NOMO-1 treated with dmso at 0.1 percent for 144 hours (cell line): Measurements from ENCODE around the gene WWOX.

Source experiments
- DNase-seq: peaks from one replicate; lab custom pipeline; 2025; ENCODE audit not compliant: unreplicated experiment; lab: John Stamatoyannopoulos, UW

Gene WWOX

DNA sequence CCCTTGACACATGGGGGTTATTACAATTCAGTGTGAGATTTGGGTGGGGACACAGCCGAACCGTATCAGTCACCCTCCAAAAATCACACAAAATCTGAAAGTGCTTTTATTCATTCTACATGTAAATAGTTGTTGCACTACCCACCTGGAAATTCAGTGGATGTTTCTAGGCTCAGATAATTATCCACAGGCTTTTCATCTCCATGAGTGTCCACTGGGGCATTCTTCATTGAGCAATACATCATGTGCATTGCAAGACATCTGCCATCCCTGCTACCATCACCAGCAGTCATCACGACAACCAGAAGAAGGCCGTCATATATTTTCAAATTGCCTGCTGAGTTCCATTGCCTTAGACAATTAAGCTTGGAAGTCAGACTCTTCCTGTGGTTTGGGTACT lies 330.8 kb downstream of the WWOX start:
- no peak for DNase-seq

DNA sequence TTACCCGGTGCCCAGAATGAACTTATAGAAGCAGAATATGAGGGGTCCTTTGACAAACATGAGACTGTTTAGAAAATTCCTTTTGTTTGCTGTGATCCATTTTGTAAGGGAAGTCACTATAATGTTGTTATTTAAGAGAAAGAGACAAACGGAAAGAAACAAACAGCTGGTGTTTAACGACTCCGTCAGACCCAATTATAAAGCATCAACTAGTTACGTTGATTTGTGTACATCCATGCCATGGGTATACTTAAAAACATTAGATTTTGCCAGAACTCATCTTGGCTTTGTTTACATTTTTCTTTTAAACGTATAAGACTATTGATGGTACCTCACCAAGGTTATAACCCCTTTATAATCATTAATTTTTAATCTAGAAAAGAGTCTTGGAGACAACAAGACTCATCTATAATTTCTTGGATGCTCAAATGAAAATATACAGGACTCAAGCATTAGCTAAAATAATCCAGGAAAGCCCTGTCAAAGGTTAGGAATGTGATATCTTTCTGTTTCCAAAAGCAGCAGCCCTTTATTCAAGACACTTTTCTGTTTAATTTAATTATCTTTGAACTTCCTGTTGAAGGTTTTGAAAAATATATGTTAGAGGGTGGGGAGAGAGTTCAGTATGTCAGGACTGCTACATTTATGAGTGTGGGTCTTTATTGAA lies 331.7 kb downstream of the WWOX start:
- DNase-seq, result no peak

DNA sequence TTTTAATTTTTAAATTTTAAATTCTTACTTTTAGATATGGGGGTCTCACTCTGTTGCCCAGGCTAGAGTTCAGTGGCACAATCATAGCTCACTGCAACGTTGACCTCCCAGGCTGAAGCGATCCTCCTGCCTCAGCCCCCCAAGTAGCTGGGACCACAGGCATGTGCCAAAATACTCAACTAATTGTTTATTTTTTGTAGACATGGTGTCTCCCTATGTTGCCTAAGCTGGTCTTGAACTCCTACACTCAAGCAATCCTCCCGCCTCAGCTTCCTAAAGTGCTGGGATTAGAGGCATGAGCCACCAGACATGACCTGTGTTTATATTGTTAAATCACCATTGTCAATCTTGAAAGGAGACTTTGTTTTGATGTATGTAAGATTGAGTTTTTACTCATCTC lies 332.2 kb downstream of the WWOX start:
- no peak for DNase-seq

DNA sequence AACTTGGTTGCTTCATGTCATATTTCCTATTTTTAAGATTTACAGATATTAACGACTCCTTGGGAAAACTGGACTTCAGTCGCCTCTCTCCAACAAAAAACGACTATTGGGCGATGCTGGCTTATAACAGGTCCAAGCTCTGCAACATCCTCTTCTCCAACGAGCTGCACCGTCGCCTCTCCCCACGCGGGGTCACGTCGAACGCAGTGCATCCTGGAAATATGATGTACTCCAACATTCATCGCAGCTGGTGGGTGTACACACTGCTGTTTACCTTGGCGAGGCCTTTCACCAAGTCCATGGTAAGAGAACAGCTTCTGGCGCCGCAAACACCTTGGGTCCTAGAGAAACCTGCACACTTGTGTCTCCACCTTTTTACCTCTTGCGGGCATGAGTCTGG lies 333.0 kb downstream of the WWOX start:
- no peak for DNase-seq

DNA sequence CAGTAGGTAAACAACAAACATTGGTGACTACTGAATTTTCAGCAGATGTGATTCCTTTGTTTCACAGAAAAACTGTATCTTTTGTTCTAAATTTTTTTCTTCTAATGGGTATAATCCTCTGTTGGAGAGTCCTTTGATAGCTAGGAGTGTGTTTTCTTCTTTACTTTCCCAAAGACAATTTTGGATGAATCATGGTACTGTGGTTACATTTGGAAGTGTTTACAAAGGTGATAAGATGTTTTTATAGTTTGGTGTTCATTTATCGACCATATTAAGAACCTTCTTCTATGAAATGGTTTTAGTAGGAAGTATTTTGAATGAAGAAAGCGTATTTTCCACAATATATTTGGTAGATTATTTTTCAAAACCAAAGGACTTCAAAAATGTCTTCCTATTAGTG lies 333.7 kb downstream of the WWOX start:
- no peak for DNase-seq

DNA sequence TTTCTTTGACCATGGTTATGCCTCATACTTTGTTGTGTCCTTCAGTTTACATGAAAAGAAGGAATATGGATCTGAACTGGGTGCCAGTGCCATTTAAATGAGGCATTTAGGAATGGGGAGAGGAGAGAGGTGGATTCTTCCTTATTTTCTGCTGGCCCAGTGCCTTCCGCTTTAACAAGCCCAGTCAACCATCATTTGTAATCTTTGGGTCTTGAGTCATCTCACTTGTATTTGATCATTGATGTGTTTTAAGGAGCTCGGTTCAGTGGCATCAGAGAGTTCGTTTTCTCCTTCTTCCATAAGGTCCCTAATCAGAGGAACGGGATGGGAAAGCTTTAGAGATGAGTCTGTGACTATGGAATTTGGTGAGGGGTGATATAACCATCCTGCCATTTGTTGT lies 334.9 kb downstream of the WWOX start:
- no peak for DNase-seq

DNA sequence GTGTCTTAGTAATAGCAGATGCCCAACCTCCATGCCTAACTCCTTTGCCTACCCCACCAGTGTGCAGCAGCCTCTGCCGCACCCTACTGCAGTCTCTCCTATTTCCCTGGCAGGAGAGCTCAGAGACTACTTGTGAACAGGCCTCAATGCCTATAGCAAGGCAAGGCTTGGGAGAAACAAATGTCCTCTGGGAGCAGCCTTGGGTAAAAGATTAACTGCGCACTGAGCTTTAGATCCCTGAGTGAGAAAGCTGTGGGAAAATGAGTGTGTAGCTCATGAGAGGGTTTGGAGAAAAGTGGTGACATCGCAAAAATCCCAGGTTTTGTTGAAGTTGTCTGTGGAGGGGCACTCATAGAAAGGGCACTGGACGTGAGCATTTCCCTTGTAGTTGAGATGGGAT lies 335.8 kb downstream of the WWOX start:
- no peak for DNase-seq

DNA sequence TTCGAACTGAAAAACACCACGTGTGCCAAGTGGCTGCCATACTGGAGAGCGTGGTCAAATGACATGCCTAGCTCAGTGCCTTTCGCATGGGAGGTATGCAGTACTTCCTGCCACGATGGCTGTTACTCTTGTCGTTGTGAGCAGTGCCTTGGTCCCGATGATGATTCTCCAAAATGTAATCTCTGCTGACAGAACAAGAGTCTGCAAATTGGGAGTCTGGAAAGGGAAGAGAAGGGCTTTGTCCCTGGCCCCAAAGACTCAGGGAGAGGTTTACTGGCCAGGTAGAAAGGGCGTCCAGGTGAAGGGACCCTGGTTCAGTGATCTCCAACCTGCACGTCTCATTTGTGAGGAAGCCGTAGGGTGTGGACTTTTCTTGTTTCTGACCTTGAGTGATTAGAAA lies 336.6 kb downstream of the WWOX start:
- DNase-seq, result no peak

DNA sequence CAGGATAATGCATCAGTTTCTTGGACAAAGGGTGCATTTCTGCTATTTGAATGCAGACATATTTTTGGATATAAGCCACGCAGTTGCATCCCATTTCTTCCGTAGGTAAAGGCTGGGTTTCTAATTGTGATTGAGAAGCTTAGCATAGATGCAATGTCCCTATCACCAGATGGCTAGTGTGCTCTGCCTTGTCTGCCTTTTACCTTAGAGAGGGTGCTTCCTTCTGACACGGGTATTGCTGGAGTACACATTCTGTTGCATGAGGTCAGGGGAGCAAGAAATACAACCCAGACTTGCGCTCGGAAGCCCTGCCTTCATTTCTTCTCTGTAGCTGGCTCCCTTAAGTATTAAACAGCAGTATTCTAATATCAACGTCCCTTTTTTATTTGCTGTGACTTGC lies 337.4 kb downstream of the WWOX start:
- no peak for DNase-seq

DNA sequence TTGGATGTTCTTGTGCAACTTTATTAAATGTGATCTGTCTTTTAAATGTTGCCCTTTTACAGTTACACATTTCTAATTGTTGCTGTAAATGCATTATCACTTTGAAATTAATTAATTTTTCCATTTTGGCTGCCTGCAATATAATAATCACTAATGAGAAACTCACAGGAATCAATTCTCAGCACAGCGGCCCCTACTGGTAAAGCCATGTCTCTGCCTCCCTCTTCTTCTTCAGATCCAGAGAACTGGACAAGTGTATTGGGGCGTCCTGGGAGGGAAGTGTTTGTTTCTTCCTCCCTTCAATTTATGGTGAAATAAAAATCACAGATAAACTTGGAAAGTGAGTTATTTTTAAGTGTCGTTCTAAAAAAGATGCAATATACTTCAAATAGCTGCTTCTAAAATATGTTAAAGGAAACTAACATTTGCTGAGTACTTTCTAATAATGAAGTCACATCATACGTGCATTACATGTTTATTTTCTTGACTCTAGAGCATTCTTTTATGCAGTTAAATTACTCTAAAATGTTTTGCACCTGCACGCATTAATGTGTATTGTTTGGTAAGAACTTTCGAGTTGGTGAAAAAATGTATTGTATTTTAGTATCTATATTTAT lies 338.0 kb downstream of the WWOX start:
- DNase-seq, result no peak

DNA sequence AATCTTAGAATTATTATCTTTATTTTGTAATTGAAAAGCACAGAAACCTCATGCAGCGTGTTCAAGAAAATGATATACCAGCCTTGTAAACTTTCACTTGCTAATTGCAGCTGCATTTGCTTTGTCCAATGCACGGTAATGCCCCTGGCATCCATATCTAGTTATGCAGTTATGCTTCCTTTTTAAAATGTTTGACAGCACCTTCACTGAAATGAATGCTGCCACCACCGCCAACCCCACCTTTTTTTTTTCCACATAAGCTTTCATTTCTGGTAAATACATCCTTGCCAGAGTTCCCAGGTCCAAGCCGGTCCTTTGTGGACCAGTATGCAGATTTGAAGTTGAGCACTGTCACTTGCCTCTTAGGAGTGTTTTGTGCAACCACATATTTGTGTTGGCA lies 338.8 kb downstream of the WWOX start:
- DNase-seq, result no peak

DNA sequence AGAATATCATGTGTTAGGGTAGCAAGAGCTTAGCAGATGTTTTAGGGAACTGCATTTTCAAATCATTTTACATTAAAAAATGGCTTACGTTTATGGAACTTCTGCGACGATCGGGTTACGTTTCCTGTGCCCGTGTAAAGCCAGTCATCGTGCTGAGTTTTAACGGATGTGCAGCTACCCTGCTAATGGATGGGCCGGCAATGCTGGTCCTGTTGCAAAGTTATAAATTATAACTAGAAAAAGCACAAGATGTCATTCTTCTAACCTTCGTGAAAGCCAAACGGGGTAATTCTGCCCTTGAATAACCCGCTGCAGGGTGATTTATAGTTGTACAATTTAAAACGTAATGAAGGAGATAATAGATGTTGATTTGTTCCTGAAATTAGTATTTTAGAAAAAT lies 339.2 kb downstream of the WWOX start:
- DNase-seq, result no peak

DNA sequence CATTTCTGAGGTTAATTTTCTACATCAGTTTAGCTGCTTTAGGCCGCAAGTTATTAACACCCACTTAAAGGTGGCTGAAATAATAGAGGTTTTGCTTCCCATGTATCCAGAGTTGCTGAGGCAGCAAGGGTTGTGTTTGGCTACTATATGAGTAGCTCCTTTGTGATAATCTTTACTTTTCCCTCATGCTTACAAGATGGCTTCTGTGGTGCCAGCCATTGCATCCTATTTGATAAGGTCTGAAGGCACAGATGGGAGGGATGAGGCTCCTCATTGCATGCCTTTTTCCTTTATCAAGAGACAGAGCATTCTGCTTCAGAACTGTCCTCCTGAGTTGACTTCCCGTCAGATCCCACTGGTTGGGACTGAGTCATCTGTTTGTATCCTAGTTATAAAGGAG lies 340.2 kb downstream of the WWOX start:
- DNase-seq, result no peak

DNA sequence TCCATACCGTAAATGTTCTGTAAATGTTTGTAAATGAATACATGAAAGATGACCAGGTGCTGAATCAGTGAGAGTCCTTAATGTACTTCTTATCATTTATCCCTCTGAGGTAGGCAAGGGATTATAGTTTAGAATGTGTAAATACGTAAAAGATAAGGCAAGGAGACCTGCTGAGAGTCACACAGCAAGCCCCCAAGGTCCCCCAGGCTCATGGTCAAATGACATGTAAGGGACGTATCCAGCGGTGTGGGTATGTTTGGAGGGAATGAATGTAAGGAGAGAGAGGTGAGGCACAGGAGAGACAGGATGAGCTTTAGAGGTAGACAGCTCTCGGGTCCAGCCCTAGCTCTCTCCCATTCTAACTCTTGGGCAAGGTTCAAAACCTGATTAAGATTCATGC lies 341.8 kb downstream of the WWOX start:
- no peak for DNase-seq

DNA sequence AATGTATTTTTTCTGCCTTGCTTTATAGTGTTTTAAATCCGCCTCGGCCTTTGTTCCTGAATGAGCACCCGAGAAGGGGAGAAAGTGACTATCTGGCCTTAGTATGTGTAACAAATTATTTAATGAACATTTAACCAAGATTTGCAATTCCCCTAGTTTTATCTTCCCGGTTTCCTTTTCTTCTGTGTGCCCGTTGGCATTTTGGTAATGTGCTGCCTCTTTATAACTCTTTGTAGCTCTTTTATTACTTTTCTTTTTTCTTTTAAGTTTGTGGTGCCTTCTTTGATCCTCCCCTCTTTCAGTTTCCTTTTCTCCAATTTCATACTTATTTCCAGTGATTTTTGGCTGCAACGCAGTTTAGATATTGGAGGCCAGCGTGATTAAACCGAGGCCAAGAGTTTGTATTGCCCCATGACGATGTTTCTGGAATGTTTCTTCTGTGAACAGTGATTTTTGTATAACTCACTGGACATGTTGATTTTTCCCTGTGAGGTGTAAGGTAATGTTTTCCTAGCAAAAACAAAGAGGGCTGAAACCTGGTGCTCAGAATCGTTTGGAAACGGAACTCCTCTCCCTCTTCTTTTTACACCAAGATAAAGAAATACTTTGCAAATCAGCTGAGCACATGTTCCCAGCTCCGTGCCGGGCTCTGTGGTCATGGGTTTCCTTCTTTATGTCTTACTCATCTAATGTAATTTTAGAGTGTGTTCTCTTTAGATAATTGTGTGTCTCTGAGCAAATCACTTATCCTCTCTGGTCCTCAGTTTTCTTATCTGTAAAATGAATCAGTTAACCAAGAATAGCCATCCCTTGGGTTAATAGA lies 344.3 kb downstream of the WWOX start:
- no peak for DNase-seq

DNA sequence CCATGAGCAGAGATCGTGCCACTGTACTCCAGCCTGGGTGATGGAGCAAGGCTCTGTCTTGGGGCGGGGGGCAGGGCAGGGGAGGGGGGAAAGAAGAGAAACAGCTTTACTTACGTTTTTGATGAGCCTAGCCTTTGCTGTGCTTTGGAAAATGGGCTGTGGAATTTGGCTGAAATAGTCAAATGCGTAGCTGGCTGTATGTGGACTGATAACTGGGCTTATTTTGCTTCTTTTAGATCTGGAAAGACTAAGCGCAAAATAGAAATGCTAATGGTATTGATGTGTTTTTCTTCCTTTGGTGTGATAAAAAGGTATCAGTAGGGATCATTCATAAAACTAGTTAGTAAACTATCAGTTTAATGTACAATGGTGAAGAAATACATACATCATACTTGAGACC lies 346.4 kb downstream of the WWOX start:
- no peak for DNase-seq

DNA sequence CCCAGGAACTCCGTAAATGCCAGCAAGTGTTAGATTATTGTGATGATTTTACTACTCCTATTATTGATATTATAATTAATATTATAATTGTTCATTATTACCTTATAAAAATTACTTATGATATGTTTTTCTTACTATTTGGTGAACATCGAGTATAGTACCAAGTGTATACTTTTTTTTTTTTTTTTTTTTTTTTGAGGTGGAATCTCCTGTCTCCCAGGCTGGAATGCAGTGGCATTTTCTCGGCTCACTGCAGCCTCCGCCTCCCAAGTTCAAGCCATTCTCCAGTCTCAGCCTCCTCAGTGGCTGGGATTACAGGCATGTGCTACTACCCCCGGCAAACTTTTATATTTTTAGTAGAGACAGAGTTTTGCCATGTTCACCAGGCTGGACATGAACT lies 347.0 kb downstream of the WWOX start:
- no peak for DNase-seq

DNA sequence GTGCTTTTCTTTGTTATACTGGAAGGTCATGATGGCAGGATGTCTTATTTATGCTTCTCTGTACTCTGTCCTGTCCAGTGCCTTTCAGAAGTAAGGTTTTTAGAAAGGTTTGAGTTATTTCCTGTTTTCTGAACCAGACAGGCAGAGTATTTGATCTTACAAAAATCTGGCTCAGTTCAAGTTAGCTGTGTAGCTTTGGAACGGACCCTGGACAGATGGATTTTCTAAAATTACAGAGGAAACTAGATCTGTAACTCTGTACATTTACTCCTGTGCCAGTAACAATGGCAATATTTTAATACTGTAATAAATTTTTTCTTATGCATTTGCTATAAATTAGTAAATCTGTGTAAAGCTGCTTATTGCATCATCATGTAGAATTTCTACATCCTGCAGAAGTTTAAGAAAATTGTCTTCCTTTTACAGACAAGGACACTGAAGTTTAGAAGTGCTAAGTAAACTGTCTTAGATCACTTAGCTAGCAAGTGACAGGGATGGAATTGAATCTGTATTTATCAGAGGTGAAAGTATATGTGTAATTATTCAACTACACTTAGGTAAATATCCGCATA lies 347.6 kb downstream of the WWOX start:
- no peak for DNase-seq

DNA sequence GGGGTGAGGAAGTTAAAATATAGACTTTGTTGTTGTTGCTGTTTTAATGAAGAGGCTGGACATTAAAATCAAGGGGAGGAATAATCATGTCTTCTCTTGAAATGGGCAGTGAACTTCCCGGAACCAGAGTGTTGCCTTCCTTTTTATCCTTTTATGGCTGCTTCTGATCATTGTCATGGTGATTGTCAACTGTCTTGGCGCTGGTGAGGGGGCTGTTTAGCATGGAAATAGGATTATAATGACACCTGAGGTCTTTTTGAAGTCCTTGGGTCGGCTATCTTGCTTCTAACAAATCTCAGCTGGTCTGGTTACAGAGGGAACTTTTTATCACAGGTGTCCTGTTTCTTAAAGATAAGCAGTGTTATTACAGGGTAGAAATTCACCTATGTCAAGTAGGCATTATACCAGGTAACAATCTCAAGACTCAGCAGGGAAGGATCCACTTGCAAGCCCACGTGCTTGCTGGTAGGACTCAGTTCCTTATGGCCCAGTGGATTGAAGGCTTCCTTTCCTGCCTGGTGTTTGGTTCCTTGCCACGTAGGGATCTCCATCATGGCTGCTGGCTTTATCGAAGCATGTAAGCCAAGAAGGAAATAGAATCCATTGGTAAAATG lies 349.3 kb downstream of the WWOX start:
- DNase-seq, result no peak

DNA sequence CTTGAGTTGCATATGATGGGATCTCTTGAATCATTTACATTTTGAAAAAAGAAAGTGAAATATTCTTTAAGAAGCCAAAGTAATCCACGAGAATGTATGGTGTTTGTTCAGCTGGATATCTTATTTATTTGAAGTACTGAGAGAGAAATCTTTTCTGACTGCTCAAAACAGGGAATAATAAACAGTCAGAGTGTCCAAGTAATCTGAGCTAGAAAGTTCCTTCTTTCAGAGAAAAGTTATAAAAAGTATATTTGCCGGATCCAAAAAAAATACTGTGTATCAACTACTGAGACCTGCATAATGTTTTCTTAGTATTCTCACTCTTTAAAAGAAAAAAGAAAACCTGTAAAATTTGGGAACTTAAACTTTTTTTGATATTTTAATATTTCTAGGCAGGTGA lies 350.8 kb downstream of the WWOX start:
- DNase-seq, result no peak

DNA sequence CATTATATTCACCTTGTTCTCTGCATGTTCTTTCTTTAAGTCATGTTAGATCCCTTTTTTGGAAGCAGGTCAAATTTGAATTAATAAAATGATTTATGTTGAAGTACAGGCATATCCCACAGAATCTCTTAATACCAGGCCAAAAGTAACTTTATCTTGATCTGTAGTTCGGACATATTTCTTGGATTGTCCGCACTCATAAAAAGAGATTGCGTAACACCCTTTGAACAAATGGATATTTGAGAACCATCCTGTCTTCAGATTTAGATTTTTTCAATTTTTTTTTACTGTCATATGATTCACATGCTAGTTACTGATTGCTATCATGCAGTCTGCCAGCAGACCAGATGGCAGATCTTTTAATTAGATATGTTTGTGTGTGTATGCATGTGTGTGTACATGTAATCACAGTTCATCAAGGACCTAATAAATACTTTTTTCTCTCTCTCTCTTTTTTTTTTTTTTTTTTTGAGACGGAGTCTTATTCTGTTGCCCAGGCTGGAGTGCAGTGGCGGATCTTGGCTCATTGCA lies 352.6 kb downstream of the WWOX start:
- DNase-seq, result no peak
